OCI-LY7 (cell line): ENCODE results near the gene SMPDL3A. TPM values are rescaled to one million over a fixed set of nuclear protein-coding genes. Genes with fewer than 3 reads are reported as not detected.

Experiments
- BruUV-seq: library from RNA; stranded (reverse); fragments of 400-500 nt; replicated peaks from 2 replicates; lab custom pipeline; 2021; lab: Mats Ljungman, UMichigan
- CTCF ChIA-PET: fragments of 300-600 bp; sonication (Branson Sonifier 250); formaldehyde crosslinking; loops from one replicate; lab custom pipeline; 2022; ENCODE audit warnings: antibody characterized with exemption; ENCODE audit not compliant: unreplicated experiment; lab: Charles Lee
- POLR2A ChIA-PET: fragments of 300-600 bp; sonication (Branson Sonifier 250); formaldehyde crosslinking; loops from one replicate; lab custom pipeline; 2022; ENCODE audit warnings: antibody characterized with exemption; lab: Charles Lee
- DNase-seq: peaks from one replicate; pipeline ENCODE4 v3.0.0-alpha.2; 2015; ENCODE audit warnings: low spot score
- H2AFZ ChIP-seq: fragments of 200-600 bp; sonication (generic), shearing (Covaris generic); 2 replicates; pipeline ENCODE4 v1.6.1; 2014; ENCODE audit warnings: mild to moderate bottlenecking, antibody characterized with exemption, low read length, moderate library complexity
- H3K27ac ChIP-seq: fragments of 200-600 bp; sonication (generic); 2 replicates; pipeline ENCODE4 v1.5.1; 2014; ENCODE audit warnings: mixed run types, low read depth, mild to moderate bottlenecking, moderate library complexity, low read length, inconsistent platforms; ENCODE audit not compliant: poor library complexity, severe bottlenecking
- H3K36me3 ChIP-seq: fragments of 200-600 bp; sonication (generic); 2 replicates; pipeline ENCODE4 v1.6.1; 2014; ENCODE audit warnings: mild to moderate bottlenecking, antibody characterized with exemption, low read length, moderate library complexity, mixed read lengths; ENCODE audit not compliant: insufficient read depth
- H3K4me1 ChIP-seq: fragments of 200-600 bp; sonication (generic); 2 replicates; pipeline ENCODE4 v1.5.1; 2014; ENCODE audit warnings: mild to moderate bottlenecking, low read length; ENCODE audit not compliant: insufficient read depth, poor library complexity, severe bottlenecking
- H3K4me2 ChIP-seq: fragments of 200-600 bp; sonication (generic); 2 replicates; pipeline ENCODE4 v1.6.1; 2014; ENCODE audit warnings: mild to moderate bottlenecking, low read length
- H3K4me3 ChIP-seq: fragments of 200-600 bp; sonication (generic); 2 replicates; pipeline ENCODE4 v1.5.1; 2014; ENCODE audit warnings: mild to moderate bottlenecking, low read depth, low read length; ENCODE audit not compliant: poor library complexity, severe bottlenecking
- H3K79me2 ChIP-seq: fragments of 200-600 bp; sonication (generic); 2 replicates; pipeline ENCODE4 v1.6.1; 2016; ENCODE audit warnings: low read depth, mild to moderate bottlenecking, low read length, moderate library complexity, mixed read lengths; ENCODE audit not compliant: insufficient read depth
- H3K9me2 ChIP-seq: fragments of 200-600 bp; sonication (generic); 2 replicates; pipeline ENCODE4 v1.6.1; 2016; ENCODE audit warnings: mild to moderate bottlenecking, low read length, mixed read lengths; ENCODE audit not compliant: insufficient read depth
- H3K9me3 ChIP-seq: fragments of 200-600 bp; sonication (generic); 2 replicates; pipeline ENCODE4 v1.6.1; 2014; ENCODE audit warnings: mild to moderate bottlenecking, mixed run types, low read length, mixed read lengths
- H4K20me1 ChIP-seq: fragments of 200-600 bp; sonication (generic); 2 replicates; pipeline ENCODE4 v1.6.1; 2014; ENCODE audit warnings: mild to moderate bottlenecking, antibody characterized with exemption, low read length, moderate library complexity, mixed read lengths; ENCODE audit not compliant: insufficient read depth
- EZH2phosphoT487 ChIP-seq: fragments of 200-600 bp; sonication (generic); IDR thresholded peaks from 2 replicates; pipeline ENCODE4 v1.6.1; 2018; ENCODE audit warnings: low read depth, borderline replicate concordance, mild to moderate bottlenecking, mixed run types, antibody characterized with exemption, low read length, moderate library complexity, mixed read lengths
- intact Hi-C: fragments of 100-400 bp; cut with micrococcal nuclease; formaldehyde crosslinking; loops from one replicate; pipeline ENCODE4 v1.10.0; 2022; ENCODE audit not compliant: unreplicated experiment
- total RNA-seq, 2 experiments: library from RNA; depleted of rRNA in 1 of 2; stranded (reverse); fragments of >200 nt in 1 of 2; shearing (Covaris generic) in 1 of 2; gene quantifications; 2 replicates each; pipeline ENCODE4 v1.2.3, GENCODE V29; 2014 to 2022
- TF ChIP-seq, protein P1 (sequence below): fragments of 200-600 bp; sonication (generic); conservative IDR thresholded peaks from 2 replicates; pipeline ENCODE4 v1.5.1; 2014; ENCODE audit warnings: mild to moderate bottlenecking, antibody characterized with exemption, low read length, moderate library complexity, mixed read lengths

SMPDL3A gene
- total RNA-seq, 2 experiments from 2014 or later, result not detected

DNA sequence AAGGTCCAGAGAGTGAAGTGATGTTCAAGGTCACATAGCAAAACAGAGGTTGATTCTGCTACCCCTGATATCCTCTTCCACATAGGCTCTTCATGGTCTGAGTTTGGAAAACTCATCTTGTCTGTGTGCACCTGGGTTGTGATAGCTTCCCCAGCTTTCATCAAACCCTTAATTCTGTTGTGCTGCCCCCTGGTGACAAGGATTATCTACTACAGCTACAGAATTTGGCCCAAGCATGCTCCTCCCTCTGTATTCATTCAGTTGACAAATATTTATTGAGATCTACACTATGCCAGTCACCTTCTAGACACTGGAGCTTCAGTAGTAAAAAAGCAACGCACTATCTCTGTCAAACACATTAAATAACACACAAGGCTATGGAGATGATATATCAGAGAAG is 50.4 kb downstream of the SMPDL3A start:
- POLR2A ChIA-PET, result interaction anchor here (0.7 kb wide), 1 partner anchor 217 kb away, joined by 4 read pairs; no protein-coding TSS in a partner anchor
- H3K79me2 ChIP-seq, result no peaks in the 10 kb centered on the region
- no peak overlapping the region for H3K4me2 ChIP-seq
- no peaks in the 10 kb centered on the region for H4K20me1 ChIP-seq
- H3K27ac ChIP-seq, result no peak overlapping the region
- no peaks in the 10 kb centered on the region for H3K9me2 ChIP-seq
- BruUV-seq, result no TSS peak
- TF ChIP-seq, protein P1, sequence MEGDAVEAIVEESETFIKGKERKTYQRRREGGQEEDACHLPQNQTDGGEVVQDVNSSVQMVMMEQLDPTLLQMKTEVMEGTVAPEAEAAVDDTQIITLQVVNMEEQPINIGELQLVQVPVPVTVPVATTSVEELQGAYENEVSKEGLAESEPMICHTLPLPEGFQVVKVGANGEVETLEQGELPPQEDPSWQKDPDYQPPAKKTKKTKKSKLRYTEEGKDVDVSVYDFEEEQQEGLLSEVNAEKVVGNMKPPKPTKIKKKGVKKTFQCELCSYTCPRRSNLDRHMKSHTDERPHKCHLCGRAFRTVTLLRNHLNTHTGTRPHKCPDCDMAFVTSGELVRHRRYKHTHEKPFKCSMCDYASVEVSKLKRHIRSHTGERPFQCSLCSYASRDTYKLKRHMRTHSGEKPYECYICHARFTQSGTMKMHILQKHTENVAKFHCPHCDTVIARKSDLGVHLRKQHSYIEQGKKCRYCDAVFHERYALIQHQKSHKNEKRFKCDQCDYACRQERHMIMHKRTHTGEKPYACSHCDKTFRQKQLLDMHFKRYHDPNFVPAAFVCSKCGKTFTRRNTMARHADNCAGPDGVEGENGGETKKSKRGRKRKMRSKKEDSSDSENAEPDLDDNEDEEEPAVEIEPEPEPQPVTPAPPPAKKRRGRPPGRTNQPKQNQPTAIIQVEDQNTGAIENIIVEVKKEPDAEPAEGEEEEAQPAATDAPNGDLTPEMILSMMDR, result peak; percentile 79
- no peak for TF ChIP-seq EZH2phosphoT487
- no peaks in the 10 kb centered on the region for H3K9me3 ChIP-seq
- peak; percentile 41 for DNase-seq
- CTCF ChIA-PET, result interaction anchor here (1.4 kb wide), 1 partner anchor 11 kb away, joined by 5 read pairs; no protein-coding TSS in a partner anchor
- H3K36me3 ChIP-seq, result no peaks in the 10 kb centered on the region
- no peaks in the 10 kb centered on the region for H3K4me1 ChIP-seq
- no peak overlapping the region for H3K4me3 ChIP-seq
- no peak overlapping the region for H2AFZ ChIP-seq
- intact Hi-C loops, result loop anchor here (1.0 to 5.0 kb wide), 2 partner anchors 108 to 347 kb away; no protein-coding TSS in a partner anchor

GRCh38 chr6:122839906-122840305 is 50.8 kb downstream of the SMPDL3A start:
- no peak overlapping the region for H3K27ac ChIP-seq
- intact Hi-C loops, result loop anchor here (1.0 to 5.0 kb wide), 2 partner anchors 109 to 348 kb away; no protein-coding TSS in a partner anchor
- no peak overlapping the region for H3K4me3 ChIP-seq
- no peak overlapping the region for H2AFZ ChIP-seq
- CTCF ChIA-PET, result interaction anchor here (1.4 kb wide), 1 partner anchor 10 kb away, joined by 5 read pairs; no protein-coding TSS in a partner anchor
- no peaks in the 10 kb centered on the region for H3K79me2 ChIP-seq
- H3K4me1 ChIP-seq, result no peaks in the 10 kb centered on the region
- H3K9me2 ChIP-seq, result no peaks in the 10 kb centered on the region
- no peak for DNase-seq
- no peaks in the 10 kb centered on the region for H4K20me1 ChIP-seq
- H3K4me2 ChIP-seq, result no peak overlapping the region
- no TSS peak for BruUV-seq
- no peaks in the 10 kb centered on the region for H3K9me3 ChIP-seq
- TF ChIP-seq, protein P1, result no peak
- no peak for TF ChIP-seq EZH2phosphoT487
- no peaks in the 10 kb centered on the region for H3K36me3 ChIP-seq
- POLR2A ChIA-PET, result interaction anchor here (0.7 kb wide), 1 partner anchor 217 kb away, joined by 4 read pairs; no protein-coding TSS in a partner anchor

DNA sequence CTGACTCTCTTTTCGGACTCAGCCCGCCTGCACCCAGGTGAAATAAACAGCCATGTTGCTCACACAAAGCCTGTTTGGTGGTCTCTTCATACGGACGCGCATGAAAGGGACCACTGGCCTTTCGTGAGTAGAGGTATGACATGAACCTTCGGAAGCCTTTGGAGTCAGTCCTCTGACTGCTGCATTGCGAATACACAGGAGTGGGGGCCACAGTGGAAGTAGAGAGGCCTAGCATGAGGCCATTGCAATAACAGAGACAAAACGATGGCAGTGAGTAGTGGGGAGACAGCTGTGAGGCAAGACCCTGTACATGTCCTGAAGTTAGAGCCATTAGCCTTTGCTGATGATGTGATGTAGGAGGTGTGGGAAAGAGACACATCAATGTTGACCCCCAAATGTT is 56.4 kb downstream of the SMPDL3A start:
- Histone ChIP-seq H3K4me3 (no peak overlapping the region), H3K27ac (no peak overlapping the region), H3K36me3 (no peaks in the 10 kb centered on the region), H2AFZ (no peak overlapping the region), H3K9me3 (no peaks in the 10 kb centered on the region), H3K79me2 (no peaks in the 10 kb centered on the region), H3K4me2 (no peak overlapping the region), H3K9me2 (no peaks in the 10 kb centered on the region), H3K4me1 (no peaks in the 10 kb centered on the region), H4K20me1 (no peaks in the 10 kb centered on the region)
- TF ChIP-seq, protein P1, result no peak
- no peak for TF ChIP-seq EZH2phosphoT487
- POLR2A ChIA-PET, result no interaction called here
- no TSS peak for BruUV-seq
- intact Hi-C loops, result no loop called here
- CTCF ChIA-PET, result no interaction called here
- DNase-seq, result no peak
